Panc1 (cell line): Measurements from ENCODE around the gene KIF26A. TPM values are rescaled to one million over a fixed set of nuclear protein-coding genes. Genes with fewer than 3 reads are reported as not detected.

Experiments
- ATAC-seq: fragments of 200-7000 bp; cut with Tn5 transposase; 2 replicates; pipeline ENCODE4 v1.9.1; 2020; ENCODE audit warnings: mild to moderate bottlenecking, moderate library complexity
- BruUV-seq: library from RNA; stranded (reverse); fragments of 400-500 nt; replicated peaks from 2 replicates; lab custom pipeline; 2021; lab: Mats Ljungman, UMichigan
- CTCF ChIA-PET: fragments of 300-600 bp; sonication (Branson Sonifier 250); formaldehyde crosslinking; loops from one replicate; lab custom pipeline; 2022; ENCODE audit warnings: antibody characterized with exemption; lab: Charles Lee
- POLR2A ChIA-PET: fragments of 300-600 bp; sonication (Branson Sonifier 250); formaldehyde crosslinking; loops from one replicate; lab custom pipeline; 2022; ENCODE audit warnings: antibody characterized with exemption; lab: Charles Lee
- DNase-seq: peaks from one replicate; pipeline ENCODE4 v3.0.0-alpha.2; 2010; ENCODE audit warnings: low read depth, low spot score
- H3K27ac ChIP-seq: 2 replicates; pipeline ENCODE4 v1.5.1; 2011; ENCODE audit warnings: mild to moderate bottlenecking, low read length, inconsistent platforms
- H3K27me3 ChIP-seq: fragments of 200-500 bp; sonication (Bioruptor generic); 2 replicates; pipeline ENCODE4 v1.6.0; 2014; ENCODE audit warnings: low read length, inconsistent platforms; ENCODE audit not compliant: control insufficient read depth, insufficient read depth
- H3K36me3 ChIP-seq: fragments of 200-500 bp; sonication (Bioruptor generic); 2 replicates; pipeline ENCODE4 v1.5.1; 2014; ENCODE audit warnings: inconsistent platforms, mild to moderate bottlenecking, low read length, moderate library complexity; ENCODE audit not compliant: control insufficient read depth, insufficient read depth
- H3K4me1 ChIP-seq: 2 replicates; pipeline ENCODE4 v1.5.1; 2011; ENCODE audit warnings: inconsistent platforms, mild to moderate bottlenecking, low read length, moderate library complexity; ENCODE audit not compliant: control insufficient read depth, insufficient read depth
- H3K4me3 ChIP-seq, 2 experiments: 2 replicates each; pipeline ENCODE4 v1.5.1; 2011 to 2012; ENCODE audit warnings: low read depth in 2 of 2, low read length in 2 of 2, mild to moderate bottlenecking in 2 of 2, inconsistent platforms in 1 of 2, moderate library complexity in 1 of 2
- H3K9me3 ChIP-seq: fragments of 200-500 bp; sonication (Bioruptor generic); 2 replicates; pipeline ENCODE4 v1.5.1; 2014; ENCODE audit warnings: low read depth, mild to moderate bottlenecking, inconsistent platforms, low read length, moderate library complexity; ENCODE audit not compliant: control insufficient read depth, insufficient read depth
- CTCF ChIP-seq: fragments of 450-650 bp; IDR thresholded peaks from 2 replicates; pipeline ENCODE4 v1.5.1; 2017; ENCODE audit warnings: mild to moderate bottlenecking
- POLR2AphosphoS5 ChIP-seq: IDR thresholded peaks from 2 replicates; pipeline ENCODE4 v1.6.1; 2012; ENCODE audit warnings: mild to moderate bottlenecking, low read depth, low read length, moderate library complexity
- REST ChIP-seq, 2 experiments: IDR thresholded peaks; 2 replicates each; pipeline ENCODE4 v1.6.1; 2011 to 2012; ENCODE audit warnings: low read depth in 2 of 2, control low read depth in 1 of 2, low read length in 1 of 2, mild to moderate bottlenecking in 1 of 2, moderate library complexity in 1 of 2; ENCODE audit not compliant: insufficient read depth in 1 of 2
- SIN3A ChIP-seq: IDR thresholded peaks from 2 replicates; pipeline ENCODE4 v1.6.1; 2012; ENCODE audit warnings: low read depth, mild to moderate bottlenecking, low read length, moderate library complexity, borderline replicate concordance; ENCODE audit not compliant: insufficient read depth
- TCF7L2 ChIP-seq: IDR thresholded peaks from 2 replicates; pipeline ENCODE4 v1.6.1; 2011; ENCODE audit warnings: mild to moderate bottlenecking, low read depth, low read length, inconsistent platforms
- in situ Hi-C: cut with HindIII; loops from 2 replicates; pipeline ENCODE4 v1.10.0; 2016; ENCODE audit warnings: low sequenced_read_pairs, low pct_unique_long_range_greater_than_20kb
- intact Hi-C: fragments of 100-400 bp; cut with micrococcal nuclease; formaldehyde crosslinking; loops from one replicate; pipeline ENCODE4 v1.10.0; 2022; ENCODE audit not compliant: unreplicated experiment
- total RNA-seq: library from RNA; stranded (reverse); gene quantifications from one replicate; pipeline ENCODE4 v1.2.1, GENCODE V29; 2021; ENCODE audit not compliant: unreplicated experiment

Gene KIF26A
- total RNA-seq, 1 experiment from 2014 or later: 4.4 TPM

GRCh38 chr14:104213301-104214034 is 75.1 kb downstream of the KIF26A start:
- ChIA-PET CTCF (no interaction called here), POLR2A (no interaction called here)
- no peak for TF ChIP-seq CTCF
- TF ChIP-seq POLR2AphosphoS5: no peak
- no peak for TF ChIP-seq TCF7L2
- no peak for DNase-seq
- Histone ChIP-seq H3K9me3 (no peaks in the 10 kb centered on the region), H3K4me3 (no peak overlapping the region), H3K27me3 (no peaks in the 10 kb centered on the region), H3K27ac (no peak overlapping the region), H3K36me3 (no peaks in the 10 kb centered on the region), H3K4me1 (no peaks in the 10 kb centered on the region)
- no peak for ATAC-seq
- BruUV-seq: no TSS peak
- in situ Hi-C loops: no loop called here
- intact Hi-C loops: no loop called here

GRCh38 chr14:104214431-104215218 is 76.2 kb downstream of the KIF26A start:
- POLR2A ChIA-PET: no interaction called here
- H3K4me3 ChIP-seq: no peak overlapping the region
- CTCF ChIA-PET: no interaction called here
- no TSS peak for BruUV-seq
- in situ Hi-C loops: no loop called here
- no peak for DNase-seq
- no peaks in the 10 kb centered on the region for H3K9me3 ChIP-seq
- H3K4me1 ChIP-seq: no peaks in the 10 kb centered on the region
- no peaks in the 10 kb centered on the region for H3K27me3 ChIP-seq
- no peak overlapping the region for H3K27ac ChIP-seq
- no peak for ATAC-seq
- TF ChIP-seq CTCF: no peak
- TF ChIP-seq TCF7L2: no peak
- TF ChIP-seq POLR2AphosphoS5: no peak
- no peak for TF ChIP-seq REST (IDR thresholded peaks at IDR 0.05; ENCODE audit: insufficient read depth in 1 of 2, low read depth in 2 of 2, low read length in 1 of 2)
- no peak for TF ChIP-seq SIN3A
- intact Hi-C loops: no loop called here
- H3K36me3 ChIP-seq: no peaks in the 10 kb centered on the region
